SK-N-MC (cell line): ENCODE measurements around the gene PLAGL1.
"Not testable (repeated sequence)": the region's sequence is repeated elsewhere in the genome, so short reads cannot be mapped to it uniquely, and the experiment has no call there.

Experiments used
- EZH2 ChIP-seq: fragments of 200-600 bp; sonication (generic); IDR thresholded peaks from one replicate; pipeline ENCODE4 v1.6.1; 2017; ENCODE audit warnings: antibody characterized with exemption
- POLR2AphosphoS5 ChIP-seq: IDR thresholded peaks from 2 replicates; pipeline ENCODE4 v1.6.1; 2012; ENCODE audit warnings: mild to moderate bottlenecking, low read depth, low read length, borderline replicate concordance

- TF ChIP-seq POLR2AphosphoS5, EZH2: not testable (repeated sequence)
These were observed 91.0 kb downstream of the PLAGL1 start for GRCh38 chr6:143917026-143917425.
